Measurements from ENCODE around the gene NTN1.
A peak's percentile ranks its signal among the peaks of the same experiment; 100 is the strongest.

The NTN1 gene

GRCh38 chr17:9011001-9011400 lies 10.3 kb upstream of the NTN1 start:
- ChIA-PET POLR2A (no interaction called here), CTCF (interaction anchor here (1.3 kb wide), 1 partner anchor 12 kb away, joined by 3 read pairs; no protein-coding TSS in a partner anchor)
- no peak for DNase-seq (ENCODE audit: low read depth, low spot score)
- H3K4me3 ChIP-seq (ENCODE audit: low read depth, low read length), result no peak overlapping the region
- TF ChIP-seq CTCF (IDR thresholded peaks at IDR 0.05; ENCODE audit: insufficient read depth, low read length, missing control alignments), result no peak

GRCh38 chr17:9016941-9017552 lies 4.3 kb upstream of the NTN1 start:
- no peak for TF ChIP-seq CTCF (IDR thresholded peaks at IDR 0.05; ENCODE audit: insufficient read depth, low read length, missing control alignments)
- no peak overlapping the region for H3K4me3 ChIP-seq (ENCODE audit: low read depth, low read length)
- POLR2A ChIA-PET, result no interaction called here

GRCh38 chr17:9018726-9019125 lies 2.6 kb upstream of the NTN1 start:
- POLR2A ChIA-PET, result no interaction called here
- DNase-seq (ENCODE audit: low read depth, low spot score), result no peak
- CTCF ChIA-PET, result interaction anchor here (1.0 kb wide), 1 partner anchor 23 kb away, joined by 3 read pairs; no protein-coding TSS in a partner anchor

More at GRCh38 chr17:9016941-9017552, 4.3 kb upstream of the NTN1 start:
- CTCF ChIA-PET, result no interaction called here
- no peak for DNase-seq (ENCODE audit: low read depth, low spot score)

GRCh38 chr17:9020096-9020823 lies 1.1 kb upstream of the NTN1 start:
- CTCF ChIA-PET, result interaction anchor here (0.6 kb wide), 1 partner anchor 27 kb away, joined by 3 read pairs; no protein-coding TSS in a partner anchor
- TF ChIP-seq CTCF (IDR thresholded peaks at IDR 0.05; ENCODE audit: insufficient read depth, low read length, missing control alignments), result no peak

More at GRCh38 chr17:9018726-9019125, 2.6 kb upstream of the NTN1 start:
- TF ChIP-seq CTCF (IDR thresholded peaks at IDR 0.05; ENCODE audit: insufficient read depth, low read length, missing control alignments), result no peak
- no peak overlapping the region for H3K4me3 ChIP-seq (ENCODE audit: low read depth, low read length)

GRCh38 chr17:9020824-9021157 lies 519 bp upstream of the NTN1 start:
- TF ChIP-seq CTCF (IDR thresholded peaks at IDR 0.05; ENCODE audit: insufficient read depth, low read length, missing control alignments), result no peak
- POLR2A ChIA-PET, result no interaction called here
- CTCF ChIA-PET, result no interaction called here
- DNase-seq (ENCODE audit: low read depth, low spot score), result no peak
- peak overlapping the region; percentile 48 for H3K4me3 ChIP-seq (ENCODE audit: low read depth, low read length)

More at GRCh38 chr17:9020096-9020823, 1.1 kb upstream of the NTN1 start:
- POLR2A ChIA-PET, result no interaction called here
- DNase-seq (ENCODE audit: low read depth, low spot score), result no peak
- no peak overlapping the region; the same call in 1 of the 2 replicates for H3K4me3 ChIP-seq (ENCODE audit: low read depth, low read length)

- DNase-seq (ENCODE audit: low read depth, low spot score), result no peak
- ChIA-PET CTCF (no interaction called here), POLR2A (no interaction called here)
- no peak for TF ChIP-seq CTCF (IDR thresholded peaks at IDR 0.05; ENCODE audit: insufficient read depth, low read length, missing control alignments)
- peak overlapping the region; percentile 48 for H3K4me3 ChIP-seq (ENCODE audit: low read depth, low read length)
Measured at GRCh38 chr17:9021992-9022572, 772 bp downstream of the NTN1 start.
